GM21390 (cell line): ENCODE measurements around the gene GTPBP6.
"Not testable (repeated sequence)": the region's sequence is repeated elsewhere in the genome, so short reads cannot be mapped to it uniquely, and the experiment has no call there.

Source experiments
- ATAC-seq: cut with Tn5 transposase; IDR thresholded peaks from one replicate; pipeline ENCODE4 v1.9.1; 2021; ENCODE audit not compliant: unreplicated experiment

GTPBP6 gene

DNA sequence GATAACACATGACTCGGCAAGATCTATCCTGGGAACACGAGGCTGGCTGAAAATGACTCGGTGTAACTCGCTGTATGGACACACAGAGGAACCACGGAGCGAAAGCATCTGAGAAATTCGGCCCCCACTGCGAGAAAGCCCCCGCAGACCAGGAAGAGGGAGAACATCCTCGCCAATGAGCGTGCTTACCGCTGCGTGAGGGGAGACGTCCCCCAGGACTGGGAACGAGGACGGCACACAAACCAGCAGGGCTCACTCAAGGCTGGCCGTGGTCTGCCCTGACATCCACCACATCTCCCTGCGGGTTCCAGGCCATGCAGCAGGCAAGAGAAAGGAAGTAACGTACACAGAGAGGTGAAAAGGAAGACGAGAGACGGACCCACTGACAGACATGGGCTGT, 17.6 kb upstream of the GTPBP6 start:
- ATAC-seq: no peak

GRCh38 chrX:335758-336155, 17.2 kb upstream of the GTPBP6 start:
- no peak for ATAC-seq

GRCh38 chrX:334971-335757, 16.6 kb upstream of the GTPBP6 start:
- ATAC-seq: no peak

DNA sequence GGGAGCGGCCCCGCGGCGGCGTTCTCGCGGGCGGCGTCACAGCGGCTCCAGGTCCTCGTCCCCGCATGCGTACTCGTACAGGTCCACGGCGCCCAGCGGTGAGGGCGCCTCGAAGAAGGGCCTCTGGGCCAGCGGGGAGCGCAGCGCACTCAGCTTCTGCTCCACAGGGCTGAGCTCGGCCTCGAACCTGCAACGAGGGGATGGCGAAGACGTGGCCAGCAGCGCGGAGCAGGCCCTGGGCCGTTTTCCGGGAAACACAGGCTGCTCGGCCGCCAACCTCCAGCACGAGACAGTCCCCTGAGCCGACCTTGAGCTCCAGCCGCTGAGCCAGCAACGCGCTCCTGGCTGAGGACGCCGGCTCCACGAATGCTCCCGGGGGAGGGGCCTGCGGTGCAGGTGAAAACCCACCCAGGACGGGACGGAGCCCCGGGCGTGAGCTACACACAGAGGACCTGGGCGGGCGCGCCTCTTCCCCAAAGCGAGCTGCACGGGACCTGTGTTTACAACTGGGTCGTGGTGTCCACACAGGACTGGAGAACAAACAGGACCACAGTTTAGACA, 15.8 kb upstream of the GTPBP6 start:
- ATAC-seq: no peak

DNA sequence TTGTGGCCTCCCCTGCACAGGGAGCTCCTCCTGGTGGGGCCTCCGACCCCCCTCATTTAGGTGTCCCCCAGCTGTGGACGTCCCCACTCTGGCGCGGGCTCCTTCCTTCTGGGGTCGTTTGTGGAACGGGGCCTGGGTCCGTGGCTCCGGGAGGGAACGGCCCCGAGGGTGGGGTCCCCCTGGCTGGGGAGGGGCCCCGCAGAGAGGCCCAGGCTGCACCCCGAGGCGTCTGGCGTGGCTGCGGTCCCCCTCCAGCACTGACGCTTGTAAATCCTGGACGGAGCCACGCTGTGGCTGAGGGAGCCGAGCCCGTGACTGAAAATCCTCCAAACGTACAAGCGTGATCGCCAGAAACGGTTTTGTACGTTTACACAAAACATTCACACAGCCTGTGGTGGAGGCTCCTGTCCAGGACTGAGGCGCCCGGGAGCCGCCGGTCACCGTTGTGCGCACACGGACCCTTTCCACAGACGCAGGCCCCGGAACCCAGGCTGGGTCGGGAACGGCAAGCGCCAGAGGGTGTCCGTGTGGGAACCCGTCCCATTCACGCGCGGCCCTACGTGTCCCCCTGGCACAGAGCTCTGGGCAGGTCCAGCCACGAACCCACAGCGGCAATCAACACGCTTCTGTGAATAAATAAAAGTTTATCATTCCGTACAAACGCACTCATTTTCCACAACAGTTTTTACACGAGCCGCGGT, 15.2 kb upstream of the GTPBP6 start:
- ATAC-seq: no peak

GRCh38 chrX:332916-333610, 14.5 kb upstream of the GTPBP6 start:
- ATAC-seq: no peak

- ATAC-seq: no peak
Measured at GRCh38 chrX:332496-332860, 13.9 kb upstream of the GTPBP6 start.

DNA sequence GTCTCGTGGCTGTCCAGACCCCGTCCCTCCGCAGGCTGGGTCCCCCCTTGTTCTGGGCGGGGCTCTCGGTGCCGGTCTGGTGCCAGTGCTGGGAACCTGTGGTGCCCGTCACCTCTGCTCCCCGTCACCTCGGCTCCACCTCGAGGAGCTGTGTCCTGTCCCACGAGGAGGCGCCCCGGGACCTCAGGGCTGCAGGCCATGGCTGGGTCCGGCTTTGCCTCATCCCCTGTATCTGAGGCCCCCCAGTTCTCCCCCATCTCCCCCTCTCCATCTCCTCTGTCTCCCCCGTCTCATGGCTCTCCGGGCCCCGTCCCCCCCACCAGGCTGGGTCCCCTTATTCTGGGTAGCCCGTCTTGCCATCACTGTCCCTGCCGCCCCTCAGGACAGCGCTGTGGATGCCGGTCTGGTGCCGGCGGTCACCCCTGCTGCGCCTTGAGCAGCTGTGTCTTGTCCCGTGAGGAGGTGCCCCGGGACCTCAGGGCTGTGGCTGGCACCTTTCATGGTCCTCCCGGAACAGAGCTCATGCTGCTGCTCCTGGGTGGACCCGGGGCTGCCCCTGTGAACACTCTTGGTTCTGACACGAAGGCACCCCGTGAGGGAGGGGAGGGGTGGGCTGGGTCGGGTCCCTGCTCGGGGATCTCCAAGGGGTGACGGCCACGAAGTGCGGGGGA, 13.4 kb upstream of the GTPBP6 start:
- ATAC-seq: no peak

- no peak for ATAC-seq
Measured at GRCh38 chrX:331151-331824, 12.7 kb upstream of the GTPBP6 start.

DNA sequence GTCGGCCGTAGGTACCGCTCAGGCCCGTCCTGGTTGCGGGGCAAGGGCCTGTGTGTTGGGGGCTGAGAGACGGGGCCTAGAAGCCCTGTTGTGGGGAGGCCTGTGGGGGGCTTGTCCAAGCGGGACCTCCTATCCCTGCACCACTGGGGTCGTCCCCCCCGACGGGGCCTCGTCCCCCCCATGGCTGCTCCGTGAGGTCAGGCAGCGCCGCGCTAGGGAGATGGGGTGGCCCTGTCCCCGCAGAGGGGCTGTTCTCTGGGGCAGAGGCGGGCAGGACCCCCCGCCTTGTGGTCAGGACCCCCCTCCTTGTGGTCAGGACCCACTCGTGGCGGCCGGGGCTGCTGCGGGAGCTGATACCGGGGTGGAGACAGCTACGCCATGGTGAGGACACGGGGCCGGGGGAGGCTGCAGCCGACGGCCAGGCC, 12.1 kb upstream of the GTPBP6 start:
- no peak for ATAC-seq

DNA sequence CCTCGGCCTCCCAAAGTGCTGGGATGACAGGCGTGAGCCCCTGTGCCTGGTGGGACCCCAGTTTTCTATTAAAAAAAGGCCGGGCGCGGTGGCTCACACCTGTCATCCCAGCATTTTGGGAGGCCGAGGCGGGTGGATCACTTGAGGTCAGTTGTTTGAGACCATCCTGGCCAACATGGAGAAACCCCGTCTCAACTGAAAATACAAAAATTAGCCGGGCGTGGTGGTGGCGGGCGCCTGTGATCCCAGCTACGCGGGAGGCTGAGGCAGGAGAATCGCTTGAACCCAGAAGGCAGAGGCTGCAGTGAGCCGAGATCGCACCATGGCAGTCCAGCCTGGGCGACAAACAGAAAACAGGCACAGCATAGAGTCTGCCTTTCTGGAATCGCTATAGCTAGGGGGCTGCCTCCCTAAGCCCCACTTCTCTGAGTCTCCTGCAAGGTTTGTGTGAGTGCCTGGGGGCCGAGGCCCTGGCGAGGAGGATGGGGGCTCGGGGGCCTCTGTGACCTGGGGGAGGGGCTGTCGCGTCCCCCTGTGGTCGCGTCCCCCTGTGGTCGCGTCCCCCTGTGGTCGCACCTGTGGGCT, 11.6 kb upstream of the GTPBP6 start:
- not testable (repeated sequence) for ATAC-seq

DNA sequence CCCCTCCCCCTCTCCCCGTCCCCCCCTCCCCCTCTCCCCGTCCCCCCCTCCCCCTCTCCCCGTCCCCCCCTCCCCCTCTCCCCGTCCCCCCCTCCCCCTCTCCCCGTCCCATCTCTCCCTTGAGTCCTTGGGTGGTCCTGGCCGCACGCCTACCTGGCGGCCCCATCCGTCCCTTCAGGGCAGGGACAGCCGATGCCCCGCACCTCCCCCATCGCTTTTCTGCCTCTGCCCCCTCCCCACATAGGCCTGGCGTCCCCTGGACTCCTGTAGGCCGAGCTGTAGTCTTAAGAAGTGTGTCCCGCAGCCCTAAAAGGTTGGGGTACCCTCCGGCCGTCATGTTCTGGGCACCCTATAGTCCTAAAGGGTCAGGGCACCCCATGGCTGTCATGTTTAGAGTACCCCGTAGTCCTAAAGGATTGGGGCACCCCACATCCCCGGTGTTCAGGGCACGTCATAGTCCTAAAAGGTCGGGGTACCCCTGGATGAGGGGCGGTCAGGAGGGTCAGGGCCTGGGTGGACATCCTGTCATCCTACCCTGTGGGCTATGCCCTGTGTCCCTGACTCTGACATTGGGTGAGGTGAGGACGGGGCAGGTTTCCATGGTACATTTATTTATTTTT, 10.8 kb upstream of the GTPBP6 start:
- no peak for ATAC-seq

DNA sequence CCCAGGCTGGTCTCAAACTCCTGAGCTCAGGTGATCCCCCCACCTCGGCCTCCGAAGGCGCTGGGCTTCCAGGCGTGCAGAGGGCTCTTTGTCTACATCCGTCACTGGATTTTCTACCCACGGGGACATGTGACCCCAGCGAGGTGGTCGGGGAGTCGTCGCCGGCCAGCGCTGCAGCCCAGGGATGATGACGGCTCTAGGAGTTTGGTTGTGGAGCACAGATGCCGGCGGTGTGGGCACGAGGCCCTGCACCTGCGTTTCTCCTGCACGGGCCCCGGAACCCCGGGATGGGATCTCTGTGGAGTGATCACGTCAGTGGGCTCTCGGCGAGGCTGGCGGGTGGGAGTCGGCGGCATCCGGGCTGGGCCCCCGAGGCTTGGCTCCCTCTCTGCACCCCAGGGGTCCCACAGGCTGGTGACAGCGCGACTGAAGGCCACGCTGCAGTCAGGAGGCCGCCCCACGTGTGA, 9.1 kb upstream of the GTPBP6 start:
- no peak for ATAC-seq

DNA sequence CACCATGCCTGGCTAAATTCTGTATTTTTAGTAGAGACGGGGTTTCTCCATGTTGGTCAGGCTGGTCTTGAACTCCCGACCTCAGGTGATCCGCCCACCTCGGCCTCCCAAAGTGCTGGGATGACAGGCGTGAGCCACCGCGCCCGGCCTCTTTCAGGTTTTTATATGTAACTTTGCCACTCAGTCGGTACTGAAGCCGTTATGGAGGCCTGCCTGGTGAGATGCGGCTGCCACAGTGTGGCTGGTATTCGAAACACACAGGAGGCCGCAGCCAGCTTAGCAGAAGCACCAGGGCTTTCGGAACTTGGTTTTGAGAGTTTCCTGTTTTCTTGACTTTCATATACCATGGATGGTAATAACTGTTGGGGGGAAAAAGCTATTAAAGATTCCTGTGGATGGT, 6.1 kb upstream of the GTPBP6 start:
- ATAC-seq: not testable (repeated sequence)

GRCh38 chrX:323721-324628, 5.4 kb upstream of the GTPBP6 start:
- no peak for ATAC-seq

GRCh38 chrX:320126-320783, 1.7 kb upstream of the GTPBP6 start:
- no peak for ATAC-seq

DNA sequence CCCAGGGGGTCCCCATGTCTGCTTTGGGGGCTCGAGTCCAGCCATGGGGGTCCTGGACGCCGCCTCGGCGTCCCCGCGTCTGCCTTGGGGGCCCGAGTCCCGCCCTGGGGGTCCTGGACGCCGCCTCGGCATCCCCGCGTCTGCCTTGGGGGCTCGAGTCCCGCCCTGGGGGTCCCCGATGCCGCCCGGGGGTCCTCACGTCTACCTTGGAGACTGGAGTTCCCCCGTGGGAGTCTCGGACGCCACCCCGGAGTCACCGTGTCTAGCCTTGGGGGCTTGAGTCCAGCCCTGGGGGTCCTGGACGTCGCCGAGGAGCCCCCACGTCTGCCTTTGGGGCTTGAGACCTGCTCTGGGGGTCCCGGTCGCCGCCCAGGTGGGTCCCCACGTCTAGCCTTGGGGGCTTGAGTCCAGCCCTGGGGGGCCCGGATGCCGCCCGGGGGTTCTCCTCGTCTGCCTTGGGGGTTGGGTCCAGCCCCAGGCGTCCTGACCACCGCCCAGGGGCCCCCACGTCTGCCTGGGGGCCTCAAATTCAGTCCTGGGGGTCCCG, 1.1 kb upstream of the GTPBP6 start:
- no peak for ATAC-seq
